T-cell (primary cell): ENCODE measurements around the gene DNAJC24. TPM values are rescaled to one million over a fixed set of nuclear protein-coding genes. Genes with fewer than 3 reads are reported as not detected.

Experiments
- ATAC-seq, 4 experiments: fragments of 200-7000 bp in 3 of 4; fragments of 150-1000 bp in 1 of 4; cut with Tn5 transposase; replicated peaks in 1 of 4; 1 replicate in 3 of 4; 2 replicates in 1 of 4; pipeline ENCODE4 v1.10.0; 2021; ENCODE audit warnings: moderate library complexity in 3 of 4, mild to moderate bottlenecking in 2 of 4, moderate number of reproducible peaks in 1 of 4
- CTCF ChIA-PET, 2 donors: fragments of 300-600 bp; sonication (Branson Sonifier 250); formaldehyde crosslinking; loops; one replicate each; lab custom pipeline; 2022; ENCODE audit warnings: antibody characterized with exemption in 2 of 2; lab: Charles Lee
- POLR2A ChIA-PET, 2 donors: fragments of 300-600 bp; sonication (Branson Sonifier 250); formaldehyde crosslinking; loops; one replicate each; lab custom pipeline; 2022; ENCODE audit warnings: antibody characterized with exemption in 2 of 2; lab: Charles Lee
- DNase-seq, 35 experiments: peaks; one replicate each; pipeline versions ENCODE4 v3.0.0 to v3.0.0-alpha.2; 2013 to 2023
- H3K27ac ChIP-seq: one replicate; pipeline ENCODE4 v1.5.1; 2013; ENCODE audit warnings: low read length
- H3K27me3 ChIP-seq, 2 experiments: replicated peaks in 1 of 2; 1 replicate in 1 of 2; 2 replicates in 1 of 2; pipeline versions ENCODE4 v1.6.1 to v1.7.0; 2013; ENCODE audit warnings: low read length in 1 of 2, mixed read lengths in 1 of 2; ENCODE audit not compliant: control insufficient read depth in 2 of 2, insufficient read depth in 2 of 2; ENCODE audit errors: extremely low read depth in 1 of 2
- H3K36me3 ChIP-seq, 2 donors: 1 replicate in 1 of 2; 2 replicates in 1 of 2; pipeline versions ENCODE4 v1.6.1 to v1.7.0; 2013; ENCODE audit warnings: low read length in 1 of 2; ENCODE audit not compliant: control insufficient read depth in 2 of 2, insufficient read depth in 1 of 2; ENCODE audit errors: extremely low read depth in 1 of 2
- H3K4me1 ChIP-seq, 2 experiments: 1 replicate in 1 of 2; 2 replicates in 1 of 2; pipeline versions ENCODE4 v1.6.1 to v1.7.0; 2013; ENCODE audit warnings: low read length in 2 of 2, mixed read lengths in 1 of 2; ENCODE audit not compliant: insufficient read depth in 2 of 2, control insufficient read depth in 1 of 2; ENCODE audit errors: extremely low read depth in 1 of 2
- H3K4me3 ChIP-seq, 2 donors: 1 replicate in 1 of 2; 2 replicates in 1 of 2; pipeline versions ENCODE4 v1.5.1 to v1.7.0; 2013; ENCODE audit warnings: mild to moderate bottlenecking in 2 of 2, low read length in 1 of 2, moderate library complexity in 1 of 2; ENCODE audit not compliant: control insufficient read depth in 1 of 2; ENCODE audit errors: extremely low read depth in 1 of 2
- H3K9me3 ChIP-seq: 2 replicates; pipeline ENCODE4 v1.7.0; 2013
- H3K27ac Mint-ChIP-seq, 2 donors: one replicate each; pipeline ENCODE4 v1.8.0; 2020 to 2021; ENCODE audit warnings: mild to moderate bottlenecking in 2 of 2, mixed read lengths in 2 of 2
- H3K27me3 Mint-ChIP-seq, 2 donors: one replicate each; pipeline ENCODE4 v1.8.0; 2021 to 2022; ENCODE audit warnings: mixed read lengths in 2 of 2
- H3K36me3 Mint-ChIP-seq: one replicate; pipeline ENCODE4 v1.8.0; 2021; ENCODE audit warnings: mixed read lengths
- H3K4me1 Mint-ChIP-seq, 3 donors: one replicate each; pipeline ENCODE4 v1.8.0; 2020 to 2022; ENCODE audit warnings: mixed read lengths in 3 of 3, mild to moderate bottlenecking in 1 of 3
- H3K4me3 Mint-ChIP-seq, 3 donors: one replicate each; pipeline ENCODE4 v1.8.0; 2020 to 2022; ENCODE audit warnings: mild to moderate bottlenecking in 3 of 3, mixed read lengths in 3 of 3, moderate library complexity in 3 of 3
- H3K9me3 Mint-ChIP-seq, 3 donors: one replicate each; pipeline ENCODE4 v1.8.0; 2020 to 2022; ENCODE audit warnings: mixed read lengths in 3 of 3
- WGBS: methylation state at CpG from one replicate; pipeline ENCODE4 v1.1.5; 2013; ENCODE audit warnings: missing lambda C conversion rate; ENCODE audit not compliant: insufficient coverage; 5-methylcytosine and 5-hydroxymethylcytosine counted together
- total RNA-seq, 35 experiments: library from RNA in 6 of 35; stranded (reverse) in 6 of 35; fragments of 120-200 nt in 1 of 35; gene quantifications; one replicate each; pipeline versions ENCODE4 v1.2.1 to v1.2.4 and lab custom pipeline; 2013 to 2026

The DNAJC24 gene
- total RNA-seq, 5 donors from 2014 or later (not counting 1 experiment from before 2014, with no cell fraction given), result 15.0 to 23.4 (median 18.4) TPM

GRCh38 chr11:31327417-31327816 is 42.2 kb upstream of the DNAJC24 start:
- Histone ChIP-seq H3K27me3 (no peaks in the 10 kb centered on the region), H3K27ac (no peak overlapping the region), H3K9me3 (no peaks in the 10 kb centered on the region), H3K36me3 (no peaks in the 10 kb centered on the region), H3K4me1 (no peaks in the 10 kb centered on the region), H3K4me3 (no peak overlapping the region)
- Mint-ChIP-seq H3K4me1 (peaks cover 3 to 10% (median 6%) of the 10 kb centered on the region in 3 donors), H3K9me3 (no peaks in the 10 kb centered on the region), H3K36me3 (no peaks in the 10 kb centered on the region), H3K27me3 (peaks cover 2 to 3% of the 10 kb centered on the region in 2 donors), H3K27ac (no peak overlapping the region), H3K4me3 (no peak overlapping the region)
- 100% methylated on average over 2 of the region's 3 CpGs for WGBS
- DNase-seq, result no peak
- CTCF ChIA-PET, result no interaction called here
- POLR2A ChIA-PET, result interaction anchor here in 1 of 2 donors (1.0 kb wide), 1 partner anchor 10 kb away, joined by 5 read pairs; no protein-coding TSS in a partner anchor
- no peak for ATAC-seq

GRCh38 chr11:31328697-31329096 is 41.0 kb upstream of the DNAJC24 start:
- H3K9me3 Mint-ChIP-seq, result no peaks in the 10 kb centered on the region
- H3K4me3 Mint-ChIP-seq, result no peak overlapping the region
- 60% methylated on average over 1 of the region's 6 CpGs for WGBS
- Histone ChIP-seq H3K27ac (no peak overlapping the region), H3K4me1 (no peaks in the 10 kb centered on the region), H3K36me3 (no peaks in the 10 kb centered on the region), H3K9me3 (no peaks in the 10 kb centered on the region), H3K27me3 (no peaks in the 10 kb centered on the region), H3K4me3 (no peak overlapping the region)
- H3K36me3 Mint-ChIP-seq, result no peaks in the 10 kb centered on the region
- ChIA-PET CTCF (interaction anchor here in 1 of 2 donors (0.6 kb wide), 1 partner anchor 16 kb away, joined by 4 read pairs; no protein-coding TSS in a partner anchor), POLR2A (no interaction called here)
- DNase-seq (no peak), ATAC-seq (no peak)
- H3K4me1 Mint-ChIP-seq, result peaks cover 3 to 10% (median 6%) of the 10 kb centered on the region in 3 donors
- H3K27me3 Mint-ChIP-seq, result peaks cover 2 to 11% of the 10 kb centered on the region in 2 donors
- H3K27ac Mint-ChIP-seq, result no peak overlapping the region

GRCh38 chr11:31337806-31338205 is 31.9 kb upstream of the DNAJC24 start:
- Mint-ChIP-seq H3K4me1 (no peaks in the 10 kb centered on the region), H3K4me3 (no peak overlapping the region), H3K27me3 (peaks cover 17 to 23% of the 10 kb centered on the region in 2 donors), H3K9me3 (no peaks in the 10 kb centered on the region), H3K36me3 (no peaks in the 10 kb centered on the region), H3K27ac (no peak overlapping the region)
- CTCF ChIA-PET, result interaction anchor here in 1 of 2 donors (0.6 kb wide), 1 partner anchor 986 kb away, joined by 3 read pairs; no protein-coding TSS in a partner anchor
- Histone ChIP-seq H3K27ac (no peak overlapping the region), H3K4me3 (no peak overlapping the region), H3K9me3 (no peaks in the 10 kb centered on the region), H3K4me1 (no peaks in the 10 kb centered on the region), H3K27me3 (peaks cover 0 to 10% of the 10 kb centered on the region in 2 experiments), H3K36me3 (no peaks in the 10 kb centered on the region)
- no CpG with 5 or more reads among the region's 2 CpGs for WGBS
- ATAC-seq (no peak), DNase-seq (no peak)
- POLR2A ChIA-PET, result interaction anchor here (0.6 to 1.2 kb wide), 2 partner anchors 11 to 53 kb away, joined by 5 to 10 read pairs; no protein-coding TSS in a partner anchor

GRCh38 chr11:31340903-31341572 is 28.6 kb upstream of the DNAJC24 start:
- H3K4me3 Mint-ChIP-seq, result no peak overlapping the region
- Histone ChIP-seq H3K36me3 (no peaks in the 10 kb centered on the region), H3K9me3 (no peaks in the 10 kb centered on the region), H3K4me1 (no peaks in the 10 kb centered on the region), H3K4me3 (no peak overlapping the region), H3K27me3 (peaks cover 0 to 2% of the 10 kb centered on the region in 2 experiments), H3K27ac (no peak overlapping the region)
- peak in 7 of 35 experiments; percentile 1 to 43 (median 3) for DNase-seq
- ATAC-seq, result no peak
- no peaks in the 10 kb centered on the region for H3K9me3 Mint-ChIP-seq
- CTCF ChIA-PET, result interaction anchor here (0.6 to 2.0 kb wide), 9 partner anchors 9 to 1020 kb away, joined by 3 to 8 read pairs (median 4); partner anchors contain the start of genes DCDC1 (in 2 of the 2) and DNAJC24 (in 2 of the 2)
- no peaks in the 10 kb centered on the region for H3K4me1 Mint-ChIP-seq
- POLR2A ChIA-PET, result no interaction called here
- peaks cover 4 to 16% of the 10 kb centered on the region in 2 donors for H3K27me3 Mint-ChIP-seq
- no peak overlapping the region for H3K27ac Mint-ChIP-seq
- H3K36me3 Mint-ChIP-seq, result no peaks in the 10 kb centered on the region
- 90% methylated on average over 3 of the region's 5 CpGs for WGBS

- Histone ChIP-seq H3K4me1 (no peaks in the 10 kb centered on the region), H3K9me3 (no peaks in the 10 kb centered on the region), H3K27me3 (peaks cover 0 to 3% of the 10 kb centered on the region in 2 experiments), H3K36me3 (no peaks in the 10 kb centered on the region), H3K27ac (no peak overlapping the region), H3K4me3 (no peak overlapping the region)
- H3K9me3 Mint-ChIP-seq, result no peaks in the 10 kb centered on the region
- ATAC-seq, result no peak
- H3K36me3 Mint-ChIP-seq, result no peaks in the 10 kb centered on the region
- ChIA-PET CTCF (interaction anchor here in 1 of 2 donors (0.7 to 1.5 kb wide), 2 partner anchors 8 to 19 kb away, joined by 3 read pairs; partner anchors contain the start of genes DCDC1 and DNAJC24), POLR2A (no interaction called here)
- no peaks in the 10 kb centered on the region for H3K4me1 Mint-ChIP-seq
- H3K27me3 Mint-ChIP-seq, result peaks cover 0 to 19% of the 10 kb centered on the region in 2 donors
- no peak overlapping the region for H3K4me3 Mint-ChIP-seq
- DNase-seq, result no peak
- H3K27ac Mint-ChIP-seq, result no peak overlapping the region
Measured at GRCh38 chr11:31351168-31351567, 18.5 kb upstream of the DNAJC24 start.

- H3K4me1 Mint-ChIP-seq, result no peaks in the 10 kb centered on the region
- H3K27ac Mint-ChIP-seq, result no peak overlapping the region
Measured at GRCh38 chr11:31355131-31355530, 14.5 kb upstream of the DNAJC24 start.

More at GRCh38 chr11:31355131-31355530, 14.5 kb upstream of the DNAJC24 start:
- no peak overlapping the region for H3K27ac ChIP-seq
- ATAC-seq, result no peak
- DNase-seq, result no peak
- Mint-ChIP-seq H3K36me3 (no peaks in the 10 kb centered on the region), H3K27me3 (peaks cover 0 to 12% of the 10 kb centered on the region in 2 donors), H3K9me3 (no peaks in the 10 kb centered on the region), H3K4me3 (no peak overlapping the region)
- WGBS, result 71% methylated on average over 1 of the region's 2 CpGs
- H3K27me3 ChIP-seq, result no peaks in the 10 kb centered on the region
- H3K36me3 ChIP-seq, result no peaks in the 10 kb centered on the region
- no peak overlapping the region for H3K4me3 ChIP-seq
- no peaks in the 10 kb centered on the region for H3K9me3 ChIP-seq
- CTCF ChIA-PET, result no interaction called here
- POLR2A ChIA-PET, result no interaction called here
- no peaks in the 10 kb centered on the region for H3K4me1 ChIP-seq
